IMR-90 (cell line): Measurements from ENCODE around the gene PI4K2B. TPM values are rescaled to one million over a fixed set of nuclear protein-coding genes. Genes with fewer than 3 reads are reported as not detected.
A peak's percentile ranks its signal among the peaks of the same experiment; 100 is the strongest.
"Not testable (repeated sequence)": the region's sequence is repeated elsewhere in the genome, so short reads cannot be mapped to it uniquely, and the experiment has no call there.

ENCODE experiments used
- ATAC-seq: fragments of 200-7000 bp; cut with Tn5 transposase; 2 replicates; pipeline ENCODE4 v1.9.1; 2020; ENCODE audit warnings: low read depth, mild to moderate bottlenecking, moderate library complexity
- BruUV-seq: library from RNA; stranded (reverse); fragments of 400-500 nt; replicated peaks from 2 replicates; lab custom pipeline; 2021; lab: Mats Ljungman, UMichigan
- CTCF ChIA-PET: fragments of 300-600 bp; formaldehyde crosslinking; extraction: SDS; loops from one replicate; lab custom pipeline; 2021; ENCODE audit warnings: antibody characterized with exemption; lab: Yijun Ruan, JAX
- POLR2A ChIA-PET: fragments of 300-600 bp; sonication (Branson Sonifier 250); formaldehyde crosslinking; loops from one replicate; lab custom pipeline; 2022; ENCODE audit warnings: antibody characterized with exemption; ENCODE audit not compliant: unreplicated experiment; lab: Charles Lee
- DNase-seq: peaks from one replicate; pipeline ENCODE4 v3.0.0; 2013
- H2AFZ ChIP-seq: replicated peaks from 2 replicates; pipeline ENCODE3; 2013; ENCODE audit warnings: low read length, mild to moderate bottlenecking; ENCODE audit not compliant: poor library complexity
- H2AK5ac ChIP-seq: 2 replicates; pipeline ENCODE4 v1.6.1; 2013; ENCODE audit warnings: low read depth, low read length, inconsistent platforms
- H2AK9ac ChIP-seq: replicated peaks from 2 replicates; pipeline ENCODE3; 2013; ENCODE audit warnings: mild to moderate bottlenecking, low read depth, low read length, moderate library complexity; ENCODE audit not compliant: poor library complexity
- H2BK120ac ChIP-seq: 2 replicates; pipeline ENCODE4 v1.6.1; 2013; ENCODE audit warnings: low read depth, low read length, inconsistent platforms
- H2BK15ac ChIP-seq: 3 replicates; pipeline ENCODE4 v1.6.1; 2013; ENCODE audit warnings: low read depth, low read length, inconsistent platforms
- H2BK20ac ChIP-seq: 2 replicates; pipeline ENCODE4 v1.6.1; 2013; ENCODE audit warnings: low read depth, mild to moderate bottlenecking, inconsistent platforms, low read length, moderate library complexity
- H2BK5ac ChIP-seq: 2 replicates; pipeline ENCODE4 v1.6.1; 2013; ENCODE audit warnings: mild to moderate bottlenecking, low read depth, low read length, inconsistent platforms; ENCODE audit not compliant: poor library complexity, severe bottlenecking
- H3K14ac ChIP-seq: replicated peaks from 2 replicates; pipeline ENCODE4 v1.6.1; 2013; ENCODE audit warnings: low read depth, low read length, inconsistent platforms
- H3K18ac ChIP-seq: 2 replicates; pipeline ENCODE4 v1.6.1; 2013; ENCODE audit warnings: low read depth, low read length, control low read depth
- H3K23ac ChIP-seq: 2 replicates; pipeline ENCODE4 v1.6.1; 2013; ENCODE audit warnings: low read depth, low read length, inconsistent platforms
- H3K27ac ChIP-seq: 2 replicates; pipeline ENCODE4 v1.5.1; 2013; ENCODE audit warnings: mild to moderate bottlenecking, control low read depth, low read length; ENCODE audit not compliant: insufficient read depth
- H3K27me3 ChIP-seq: 2 replicates; pipeline ENCODE4 v1.6.1; 2013; ENCODE audit warnings: low read length; ENCODE audit not compliant: control insufficient read depth, insufficient read depth
- H3K36me3 ChIP-seq: 2 replicates; pipeline ENCODE4 v1.6.1; 2013; ENCODE audit warnings: low read length, mixed read lengths; ENCODE audit not compliant: control insufficient read depth, insufficient read depth
- H3K4ac ChIP-seq: 2 replicates; pipeline ENCODE4 v1.6.1; 2013; ENCODE audit warnings: low read depth, low read length, inconsistent platforms
- H3K4me1 ChIP-seq: 2 replicates; pipeline ENCODE4 v1.6.1; 2013; ENCODE audit warnings: low read length, mixed read lengths; ENCODE audit not compliant: control insufficient read depth, insufficient read depth
- H3K4me2 ChIP-seq: 2 replicates; pipeline ENCODE4 v1.6.1; 2013; ENCODE audit warnings: low read depth, mild to moderate bottlenecking, control low read depth, low read length, moderate library complexity
- H3K4me3 ChIP-seq: 2 replicates; pipeline ENCODE4 v1.5.1; 2013; ENCODE audit warnings: low read depth, mild to moderate bottlenecking, control low read depth, low read length, moderate library complexity; ENCODE audit not compliant: insufficient read depth
- H3K56ac ChIP-seq: 2 replicates; pipeline ENCODE4 v1.6.1; 2013; ENCODE audit warnings: low read length, inconsistent platforms; ENCODE audit not compliant: insufficient read depth; ENCODE audit errors: extremely low read depth
- H3K79me1 ChIP-seq, 2 experiments: 2 replicates each; pipeline ENCODE4 v1.6.1; 2013; ENCODE audit warnings: low read length in 2 of 2, inconsistent platforms in 1 of 2, low read depth in 1 of 2
- H3K9ac ChIP-seq: 2 replicates; pipeline ENCODE4 v1.6.1; 2013; ENCODE audit warnings: low read depth, low read length, control low read depth
- H3K9me1 ChIP-seq: 2 replicates; pipeline ENCODE4 v1.6.1; 2013; ENCODE audit warnings: low read length, inconsistent platforms; ENCODE audit not compliant: insufficient read depth
- H3K9me3 ChIP-seq: 2 replicates; pipeline ENCODE4 v1.6.1; 2013; ENCODE audit warnings: low read length; ENCODE audit not compliant: control insufficient read depth, insufficient read depth
- H4K20me1 ChIP-seq: 2 replicates; pipeline ENCODE4 v1.6.1; 2013; ENCODE audit warnings: low read length, inconsistent platforms; ENCODE audit not compliant: insufficient read depth
- H4K5ac ChIP-seq: 2 replicates; pipeline ENCODE4 v1.6.1; 2013; ENCODE audit warnings: mild to moderate bottlenecking, low read depth, low read length, control low read depth
- H4K8ac ChIP-seq, 2 experiments: 2 replicates each; pipeline ENCODE4 v1.6.1; 2013; ENCODE audit warnings: low read depth in 2 of 2, low read length in 2 of 2, control low read depth in 1 of 2, inconsistent platforms in 1 of 2
- H4K91ac ChIP-seq: 2 replicates; pipeline ENCODE4 v1.6.1; 2013; ENCODE audit warnings: low read depth, low read length, inconsistent platforms; ENCODE audit not compliant: insufficient read depth
- MXI1 ChIP-seq: IDR thresholded peaks from 2 replicates; pipeline ENCODE4 v1.6.1; 2012; ENCODE audit warnings: low read depth, mild to moderate bottlenecking, low read length, moderate library complexity, borderline replicate concordance
- RAD21 ChIP-seq: IDR thresholded peaks from 2 replicates; pipeline ENCODE4 v1.6.1; 2012; ENCODE audit warnings: low read length, improper control_type of control experiment
- WGBS, 2 experiments: methylation state at CpG; one replicate each; pipeline versions ENCODE4 v1.1.5 to v1.1.7; 2013; ENCODE audit warnings: missing lambda C conversion rate in 2 of 2; ENCODE audit not compliant: insufficient read length in 1 of 2; ENCODE audit errors: extremely low coverage in 2 of 2; 5-methylcytosine and 5-hydroxymethylcytosine counted together
- dilution Hi-C: fragments of 300-500 bp; cut with HindIII; formaldehyde crosslinking; loops from one replicate; pipeline ENCODE4 v1.14.3; 2018; ENCODE audit warnings: low sequenced_read_pairs; ENCODE audit not compliant: unreplicated experiment
- in situ Hi-C: fragments of 300-500 bp; cut with MboI; formaldehyde crosslinking; loops from 3 replicates; pipeline ENCODE4 v1.14.3; 2019; ENCODE audit warnings: low sequenced_read_pairs, inconsistent platforms, mixed read lengths
- intact Hi-C: fragments of 100-400 bp; cut with micrococcal nuclease; formaldehyde crosslinking; loops from 2 replicates; pipeline ENCODE4 v1.10.0; 2022
- polyA plus RNA-seq, 3 experiments: library from polyadenylated mRNA; depleted of rRNA; stranded (reverse); fragments of >200 nt; gene quantifications; 2 replicates each; pipeline ENCODE4 v1.2.3, GENCODE V29; 2012; ENCODE audit warnings: low replicate concordance in 1 of 3
- total RNA-seq: library from RNA; depleted of rRNA; stranded (reverse); fragments of >200 nt; gene quantifications from 2 replicates; pipeline ENCODE4 v1.2.3, GENCODE V29; 2012

The PI4K2B gene
- total and polyA plus RNA-seq, 2 of the 4 experiments (the other 2 are of a cell fraction): 6.5 to 7.6 TPM

GRCh38 chr4:25238052-25238451 lies 4.2 kb downstream of the PI4K2B start:
- intact Hi-C loops (loop anchor here (10.0 kb wide), 1 partner anchor 127 kb away; no protein-coding TSS in a partner anchor), dilution Hi-C loops (no loop called here), in situ Hi-C loops (no loop called here)
- no peaks in the 10 kb centered on the region for H3K36me3 ChIP-seq
- ATAC-seq: no peak
- H3K9me1 ChIP-seq: no peaks in the 10 kb centered on the region
- no peak overlapping the region for H2AK5ac ChIP-seq
- CTCF ChIA-PET: no interaction called here
- H3K9me3 ChIP-seq: peaks cover 1% of the 10 kb centered on the region; the same call in 1 of the 2 replicates
- no peak overlapping the region for H3K27ac ChIP-seq
- H3K9ac ChIP-seq: no peak overlapping the region
- no peak overlapping the region for H2AK9ac ChIP-seq
- 100% methylated on average over 1 of the region's 1 CpG; no CpG with 5 or more reads in 1 of the 2 experiments for WGBS, 2 experiments
- no peaks in the 10 kb centered on the region; the same call in 1 of the 2 replicates for H4K20me1 ChIP-seq
- no peak overlapping the region for H2AFZ ChIP-seq
- TF ChIP-seq MXI1 (no peak), RAD21 (no peak)
- H4K91ac ChIP-seq: no peak overlapping the region
- H3K4me3 ChIP-seq: no peak overlapping the region
- BruUV-seq: no TSS peak
- H3K4me1 ChIP-seq: 0 out of 2 replicates have a peak, but pooled peaks cover 2% of the 10 kb centered on the region
- H4K5ac ChIP-seq: no peak overlapping the region
- no peak overlapping the region for H3K4me2 ChIP-seq
- H3K56ac ChIP-seq: no peak overlapping the region
- no peak overlapping the region for H3K4ac ChIP-seq
- POLR2A ChIA-PET: no interaction called here
- no peak overlapping the region for H3K23ac ChIP-seq
- H3K79me1 ChIP-seq: peaks cover 15 to 30% of the 10 kb centered on the region in 2 experiments
- no peak overlapping the region for H2BK120ac ChIP-seq
- H2BK20ac ChIP-seq: no peak overlapping the region
- H3K14ac ChIP-seq: no peak overlapping the region
- no peak overlapping the region for H3K18ac ChIP-seq
- no peak overlapping the region for H2BK15ac ChIP-seq
- H4K8ac ChIP-seq: no peak overlapping the region
- H3K27me3 ChIP-seq: no peaks in the 10 kb centered on the region
- peak; percentile 7 for DNase-seq
- no peak overlapping the region for H2BK5ac ChIP-seq

- intact Hi-C loops: loop anchor here (10.0 kb wide), 1 partner anchor 125 kb away; no protein-coding TSS in a partner anchor
- dilution Hi-C loops: not testable (repeated sequence)
Observed at GRCh38 chr4:25239528-25239927, 5.7 kb downstream of the PI4K2B start.

More at GRCh38 chr4:25239528-25239927, 5.7 kb downstream of the PI4K2B start:
- H4K91ac ChIP-seq, H3K9me1 ChIP-seq, ATAC-seq, H3K9ac ChIP-seq, H4K5ac ChIP-seq, H2BK5ac ChIP-seq, H4K8ac ChIP-seq, H2BK120ac ChIP-seq, H3K4ac ChIP-seq, H3K56ac ChIP-seq, H3K9me3 ChIP-seq, in situ Hi-C loops, H3K27me3 ChIP-seq, BruUV-seq, H3K14ac ChIP-seq, H3K27ac ChIP-seq, H4K20me1 ChIP-seq, H3K36me3 ChIP-seq, H3K4me3 ChIP-seq, H2AK5ac ChIP-seq, DNase-seq, H2AFZ ChIP-seq, H3K4me1 ChIP-seq, H2AK9ac ChIP-seq, POLR2A ChIA-PET, H2BK15ac ChIP-seq, H3K18ac ChIP-seq, H3K23ac ChIP-seq, H2BK20ac ChIP-seq, H3K4me2 ChIP-seq, CTCF ChIA-PET: not testable (repeated sequence)
- 90% methylated on average over 2 of the region's 15 CpGs; no CpG with 5 or more reads in 1 of the 2 experiments for WGBS, 2 experiments
- H3K79me1 ChIP-seq: peaks cover 15 to 30% of the 10 kb centered on the region in 2 experiments
